Activated naive CD4-positive, alpha-beta T cell treated with anti-CD3 and anti-CD28 coated beads, Interleukin-2, amount 10 ng/mL, durations not matched to agents 7 days and 5 days (primary cell): ENCODE measurements around the gene BCL7C.

Experiments
- CTCF ChIA-PET: fragments of 350-600 bp; sonication (Branson Sonifier 250); formaldehyde crosslinking; loops from one replicate; lab custom pipeline; 2021; ENCODE audit warnings: antibody characterized with exemption; lab: Charles Lee
- DNase-seq: peaks from one replicate; pipeline ENCODE4 v3.0.0-alpha.2; 2020
- H3K27ac Mint-ChIP-seq: one replicate; pipeline ENCODE4 v1.8.0; 2021; ENCODE audit warnings: mild to moderate bottlenecking, moderate library complexity, mixed read lengths
- H3K27me3 Mint-ChIP-seq: one replicate; pipeline ENCODE4 v1.8.0; 2021; ENCODE audit warnings: mild to moderate bottlenecking, mixed read lengths
- H3K36me3 Mint-ChIP-seq: one replicate; pipeline ENCODE4 v1.8.0; 2021; ENCODE audit warnings: mixed read lengths
- H3K4me1 Mint-ChIP-seq: one replicate; pipeline ENCODE4 v1.8.0; 2021; ENCODE audit warnings: mixed read lengths
- H3K4me3 Mint-ChIP-seq: one replicate; pipeline ENCODE4 v1.8.0; 2021; ENCODE audit warnings: mild to moderate bottlenecking, moderate library complexity, mixed read lengths
- H3K9me3 Mint-ChIP-seq: one replicate; pipeline ENCODE4 v1.8.0; 2021; ENCODE audit warnings: mixed read lengths

Gene BCL7C

GRCh38 chr16:30853758-30854157, 40.1 kb downstream of the BCL7C start:
- CTCF ChIA-PET, result interaction anchor here (1.2 to 3.3 kb wide), 4 partner anchors 9 to 69 kb away, joined by 3 to 19 read pairs (median 4); no protein-coding TSS in a partner anchor
- DNase-seq, result no peak
- no peak overlapping the region for H3K4me3 Mint-ChIP-seq
- no peaks in the 10 kb centered on the region for H3K27me3 Mint-ChIP-seq
- no peaks in the 10 kb centered on the region for H3K9me3 Mint-ChIP-seq
- no peaks in the 10 kb centered on the region for H3K4me1 Mint-ChIP-seq
- H3K36me3 Mint-ChIP-seq, result no peaks in the 10 kb centered on the region
- no peak overlapping the region for H3K27ac Mint-ChIP-seq

GRCh38 chr16:30850246-30850645, 43.6 kb downstream of the BCL7C start:
- peaks cover 4% of the 10 kb centered on the region for H3K4me1 Mint-ChIP-seq
- H3K27me3 Mint-ChIP-seq, result no peaks in the 10 kb centered on the region
- CTCF ChIA-PET, result no interaction called here
- DNase-seq, result no peak
- no peak overlapping the region for H3K4me3 Mint-ChIP-seq
- no peak overlapping the region for H3K27ac Mint-ChIP-seq
- H3K9me3 Mint-ChIP-seq, result no peaks in the 10 kb centered on the region
- no peaks in the 10 kb centered on the region for H3K36me3 Mint-ChIP-seq

DNA sequence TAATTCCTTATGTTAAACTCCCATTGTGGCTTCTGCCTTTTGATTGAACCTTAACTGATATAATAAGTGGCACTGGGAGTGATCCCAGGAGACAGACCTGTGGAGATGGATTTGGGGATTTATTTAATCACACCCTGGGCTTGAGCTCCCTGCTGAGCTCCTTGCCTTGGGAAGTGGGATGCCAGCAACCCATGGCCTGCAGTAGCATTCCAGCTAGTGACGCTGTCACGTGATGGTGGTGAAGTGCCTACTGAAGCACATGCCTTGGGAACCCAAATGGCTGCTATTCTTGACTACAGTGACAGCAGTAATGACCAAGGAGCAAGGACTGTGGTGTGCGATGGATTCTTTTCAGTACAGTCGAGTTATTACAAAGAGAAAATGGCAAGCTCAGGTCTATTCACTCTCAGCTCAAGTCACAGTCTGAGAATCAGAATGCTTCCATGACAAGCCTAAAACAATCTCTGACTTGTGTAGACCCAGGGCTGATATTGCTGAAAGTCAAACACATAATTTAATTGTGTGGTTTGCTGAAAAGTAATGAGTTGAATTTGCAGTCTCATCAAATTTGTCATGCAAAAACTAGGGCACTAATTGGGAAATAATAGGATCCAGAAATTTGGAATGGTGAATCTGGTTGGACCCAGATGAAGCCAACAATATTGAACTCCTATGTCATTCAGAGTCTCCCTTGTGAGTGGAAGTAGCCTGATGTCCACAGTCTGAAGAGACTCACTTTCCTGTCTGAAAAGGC, 47.1 kb downstream of the BCL7C start:
- H3K36me3 Mint-ChIP-seq, result no peaks in the 10 kb centered on the region
- H3K27me3 Mint-ChIP-seq, result peaks cover 6% of the 10 kb centered on the region
- no peak overlapping the region for H3K4me3 Mint-ChIP-seq
- no peaks in the 10 kb centered on the region for H3K9me3 Mint-ChIP-seq
- CTCF ChIA-PET, result interaction anchor here (2.7 to 5.1 kb wide), 4 partner anchors 7 to 95 kb away, joined by 19 to 88 read pairs (median 63); no protein-coding TSS in a partner anchor
- DNase-seq, result no peak
- H3K27ac Mint-ChIP-seq, result no peak overlapping the region
- peaks cover 12% of the 10 kb centered on the region for H3K4me1 Mint-ChIP-seq

DNA sequence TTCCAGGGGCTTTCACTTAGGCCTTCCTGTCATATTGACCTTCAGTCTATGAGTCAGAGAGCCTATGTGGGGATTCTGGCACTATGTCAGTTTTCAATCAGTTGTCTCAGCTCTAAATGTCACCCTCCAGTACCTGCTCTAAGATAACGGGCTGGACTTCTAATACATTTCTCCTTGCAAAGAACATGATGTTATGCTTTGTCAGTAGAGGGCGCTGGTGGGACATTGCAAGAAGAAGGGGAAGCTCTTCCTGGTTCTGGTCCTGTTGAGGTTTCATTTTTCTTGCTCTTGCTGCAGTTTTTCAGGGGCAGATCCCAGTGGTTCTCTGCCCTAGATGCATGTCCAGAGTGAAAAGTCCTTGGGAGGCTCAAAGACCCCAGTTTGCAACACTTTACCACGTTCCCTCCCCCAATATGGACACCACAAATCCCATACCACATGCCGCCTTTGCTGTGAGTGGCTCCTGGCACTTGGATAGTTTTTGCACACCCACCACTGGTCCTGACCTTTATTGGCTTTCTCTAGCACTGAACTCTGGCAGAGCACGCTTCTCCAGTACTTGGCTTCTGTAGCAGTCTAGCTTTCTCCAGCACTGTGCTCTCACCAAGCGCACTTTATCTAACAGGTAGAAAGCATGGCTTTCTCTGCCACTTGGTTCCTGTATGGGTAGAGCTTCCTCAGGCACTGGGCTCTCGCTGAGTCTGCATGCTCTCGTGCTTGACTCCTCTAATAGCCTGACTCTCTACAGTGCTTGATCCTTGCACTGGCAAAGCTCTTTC, 49.0 kb downstream of the BCL7C start:
- H3K36me3 Mint-ChIP-seq, result no peaks in the 10 kb centered on the region
- peak overlapping the region; percentile 20 for H3K27ac Mint-ChIP-seq
- H3K4me1 Mint-ChIP-seq, result peaks cover 12% of the 10 kb centered on the region
- peak; percentile 89 for DNase-seq
- CTCF ChIA-PET, result interaction anchor here (0.6 to 5.1 kb wide), 28 partner anchors 9 to 97 kb away, joined by 3 to 88 read pairs (median 7); partner anchors contain the start of genes CTF1 and PHKG2
- peaks cover 18% of the 10 kb centered on the region for H3K27me3 Mint-ChIP-seq
- no peaks in the 10 kb centered on the region for H3K9me3 Mint-ChIP-seq
- peak overlapping the region; percentile 4 for H3K4me3 Mint-ChIP-seq

DNA sequence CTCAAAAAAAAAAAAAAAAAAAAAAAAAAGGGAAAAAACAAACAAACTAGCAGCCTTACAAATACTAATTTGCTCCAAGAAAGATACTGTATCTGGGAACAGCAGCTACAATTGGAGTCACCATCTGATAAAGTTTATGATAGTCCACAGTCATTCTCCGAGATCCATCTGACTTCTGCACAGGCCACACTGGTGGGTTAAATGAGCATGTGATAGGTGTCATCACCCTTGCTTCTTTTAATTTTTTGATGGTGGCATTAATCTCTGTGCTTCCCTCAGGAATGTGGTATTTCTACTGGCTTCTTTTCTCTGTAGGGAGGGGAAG, 49.6 kb downstream of the BCL7C start:
- no peak overlapping the region for H3K4me3 Mint-ChIP-seq
- H3K9me3 Mint-ChIP-seq, result no peaks in the 10 kb centered on the region
- H3K4me1 Mint-ChIP-seq, result peaks cover 12% of the 10 kb centered on the region
- DNase-seq, result no peak
- H3K27ac Mint-ChIP-seq, result no peak overlapping the region
- CTCF ChIA-PET, result interaction anchor here (0.6 to 5.1 kb wide), 21 partner anchors 10 to 99 kb away, joined by 3 to 88 read pairs (median 9); partner anchors contain the start of gene CTF1
- H3K27me3 Mint-ChIP-seq, result peaks cover 18% of the 10 kb centered on the region
- no peaks in the 10 kb centered on the region for H3K36me3 Mint-ChIP-seq

GRCh38 chr16:30843501-30843900, 50.4 kb downstream of the BCL7C start:
- H3K4me1 Mint-ChIP-seq, result peaks cover 12% of the 10 kb centered on the region
- H3K27ac Mint-ChIP-seq, result no peak overlapping the region
- H3K9me3 Mint-ChIP-seq, result no peaks in the 10 kb centered on the region
- no peak overlapping the region for H3K4me3 Mint-ChIP-seq
- CTCF ChIA-PET, result interaction anchor here (2.5 to 5.1 kb wide), 6 partner anchors 13 to 98 kb away, joined by 10 to 88 read pairs (median 38); partner anchors contain the start of gene CTF1
- H3K36me3 Mint-ChIP-seq, result no peaks in the 10 kb centered on the region
- peaks cover 18% of the 10 kb centered on the region for H3K27me3 Mint-ChIP-seq
- DNase-seq, result no peak

DNA sequence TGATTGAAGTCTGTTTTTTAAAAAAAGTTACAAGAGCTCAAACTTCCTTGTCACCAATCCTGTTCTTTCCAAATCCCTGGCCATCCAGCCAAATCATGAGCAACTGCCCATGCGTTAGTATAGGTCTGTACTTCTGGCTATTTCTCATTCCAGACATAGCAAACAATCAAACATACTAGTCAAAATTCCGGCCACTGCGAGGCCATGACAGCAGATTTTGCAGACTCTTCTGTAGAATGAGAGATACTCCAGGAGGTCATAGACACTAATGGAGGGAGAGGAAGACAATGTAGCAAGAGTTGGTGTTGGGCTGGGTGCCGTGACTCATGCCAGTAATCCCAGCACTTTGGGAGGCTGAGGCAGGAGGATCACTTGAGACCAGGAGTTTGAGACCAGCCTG, 50.9 kb downstream of the BCL7C start:
- Mint-ChIP-seq H3K4me3 (no peak overlapping the region), H3K27me3 (peaks cover 18% of the 10 kb centered on the region), H3K27ac (no peak overlapping the region), H3K36me3 (no peaks in the 10 kb centered on the region), H3K9me3 (no peaks in the 10 kb centered on the region), H3K4me1 (peaks cover 12% of the 10 kb centered on the region)
- no peak for DNase-seq
- CTCF ChIA-PET, result interaction anchor here (4.0 to 5.1 kb wide), 4 partner anchors 58 to 99 kb away, joined by 20 to 88 read pairs (median 63); no protein-coding TSS in a partner anchor

GRCh38 chr16:30841332-30841731, 52.5 kb downstream of the BCL7C start:
- Mint-ChIP-seq H3K27me3 (peaks cover 18% of the 10 kb centered on the region), H3K4me1 (peaks cover 12% of the 10 kb centered on the region), H3K9me3 (no peaks in the 10 kb centered on the region), H3K4me3 (no peak overlapping the region), H3K27ac (no peak overlapping the region), H3K36me3 (no peaks in the 10 kb centered on the region)
- CTCF ChIA-PET, result no interaction called here
- no peak for DNase-seq

DNA sequence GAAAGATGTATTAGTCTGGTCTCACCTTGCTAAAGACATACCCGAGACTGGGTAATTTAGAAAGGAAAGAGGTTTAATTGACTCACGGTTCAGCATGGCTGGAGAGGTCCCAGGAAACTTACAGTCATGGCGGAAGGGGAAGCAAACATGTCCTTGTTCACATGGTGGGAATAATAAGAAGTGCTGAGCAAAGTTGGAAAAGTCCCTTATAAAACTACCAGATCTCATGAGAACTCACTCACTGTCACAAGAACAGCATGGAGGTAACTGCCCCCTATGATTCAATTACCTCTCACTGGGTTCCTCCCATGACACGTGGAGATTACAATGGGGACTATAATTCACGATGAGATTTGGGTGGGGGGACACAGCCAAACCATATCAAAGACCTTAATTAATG, 53.3 kb downstream of the BCL7C start:
- peaks cover 12% of the 10 kb centered on the region for H3K4me1 Mint-ChIP-seq
- no peaks in the 10 kb centered on the region for H3K9me3 Mint-ChIP-seq
- no peak overlapping the region for H3K4me3 Mint-ChIP-seq
- no peak for DNase-seq
- H3K27me3 Mint-ChIP-seq, result peaks cover 18% of the 10 kb centered on the region
- no peak overlapping the region for H3K27ac Mint-ChIP-seq
- CTCF ChIA-PET, result no interaction called here
- no peaks in the 10 kb centered on the region for H3K36me3 Mint-ChIP-seq

DNA sequence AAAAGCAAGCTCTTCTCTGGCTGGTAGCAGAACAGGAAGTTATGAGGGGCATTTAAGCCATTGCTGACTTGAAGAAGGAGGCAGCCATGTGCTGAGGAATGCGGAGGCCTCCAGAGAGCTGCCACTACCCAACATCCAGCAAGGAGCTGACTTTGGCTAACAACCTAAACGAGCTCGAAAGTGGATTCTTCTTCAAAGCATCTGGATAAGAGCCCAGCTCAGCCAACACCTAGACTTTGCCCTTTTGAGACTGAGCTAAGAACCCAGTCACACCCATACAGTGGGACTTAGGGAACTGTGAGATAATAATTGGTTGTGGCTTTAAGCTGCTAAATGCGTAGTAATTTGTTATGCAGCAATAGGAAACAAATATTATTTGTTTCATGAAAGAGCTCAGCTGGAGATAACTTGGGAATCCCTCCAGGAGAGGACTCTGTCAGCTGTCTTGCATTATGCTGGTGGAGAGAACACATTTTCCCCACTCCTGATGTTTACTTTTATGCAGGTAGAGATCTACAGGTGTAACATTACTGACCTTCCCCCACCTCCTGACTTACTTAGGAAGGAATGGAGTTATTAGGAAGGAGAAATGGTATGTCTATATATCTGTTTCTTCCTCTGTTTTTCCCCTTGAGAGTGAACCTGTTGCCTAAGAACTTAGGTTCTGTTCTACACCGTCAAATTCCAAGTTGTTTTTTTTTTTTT, 54.2 kb downstream of the BCL7C start:
- no peak overlapping the region for H3K4me3 Mint-ChIP-seq
- no peaks in the 10 kb centered on the region for H3K9me3 Mint-ChIP-seq
- peaks cover 2% of the 10 kb centered on the region for H3K4me1 Mint-ChIP-seq
- CTCF ChIA-PET, result interaction anchor here (0.8 to 1.4 kb wide), 3 partner anchors 13 to 68 kb away, joined by 3 read pairs; no protein-coding TSS in a partner anchor
- H3K36me3 Mint-ChIP-seq, result no peaks in the 10 kb centered on the region
- peaks cover 18% of the 10 kb centered on the region for H3K27me3 Mint-ChIP-seq
- no peak overlapping the region for H3K27ac Mint-ChIP-seq
- DNase-seq, result no peak

DNA sequence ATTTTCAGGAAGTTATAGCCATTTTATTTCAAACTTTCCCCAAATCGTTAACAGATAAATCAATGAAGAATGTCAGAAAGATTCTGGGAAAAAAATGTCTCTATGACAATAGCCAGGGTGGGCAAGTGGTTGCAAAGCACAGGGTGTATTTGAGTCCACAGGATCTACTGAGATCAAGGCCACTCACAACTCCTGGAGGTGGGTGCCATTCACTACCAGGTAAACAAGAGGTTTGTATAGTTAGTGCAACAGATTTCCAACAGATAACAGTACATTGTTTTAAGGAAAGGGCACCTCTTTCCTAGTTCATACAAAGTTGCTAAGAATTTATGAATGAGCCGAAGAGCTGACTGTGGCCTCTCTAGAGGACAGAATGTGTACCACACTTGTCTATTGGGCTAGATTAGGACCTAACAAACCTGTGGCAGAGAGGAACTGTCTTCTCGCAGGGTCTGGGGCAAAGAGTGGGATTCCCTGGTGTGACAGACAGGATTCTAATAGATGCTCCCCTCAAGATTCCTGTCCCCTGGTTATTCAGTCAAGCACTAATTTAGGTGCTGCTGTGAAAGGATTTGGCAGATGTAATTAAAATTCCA, 54.9 kb downstream of the BCL7C start:
- no peak for DNase-seq
- Mint-ChIP-seq H3K36me3 (no peaks in the 10 kb centered on the region), H3K27me3 (peaks cover 18% of the 10 kb centered on the region), H3K27ac (no peak overlapping the region), H3K4me3 (no peak overlapping the region), H3K4me1 (no peaks in the 10 kb centered on the region), H3K9me3 (no peaks in the 10 kb centered on the region)
- CTCF ChIA-PET, result interaction anchor here (0.8 to 1.4 kb wide), 4 partner anchors 13 to 79 kb away, joined by 3 read pairs; no protein-coding TSS in a partner anchor

DNA sequence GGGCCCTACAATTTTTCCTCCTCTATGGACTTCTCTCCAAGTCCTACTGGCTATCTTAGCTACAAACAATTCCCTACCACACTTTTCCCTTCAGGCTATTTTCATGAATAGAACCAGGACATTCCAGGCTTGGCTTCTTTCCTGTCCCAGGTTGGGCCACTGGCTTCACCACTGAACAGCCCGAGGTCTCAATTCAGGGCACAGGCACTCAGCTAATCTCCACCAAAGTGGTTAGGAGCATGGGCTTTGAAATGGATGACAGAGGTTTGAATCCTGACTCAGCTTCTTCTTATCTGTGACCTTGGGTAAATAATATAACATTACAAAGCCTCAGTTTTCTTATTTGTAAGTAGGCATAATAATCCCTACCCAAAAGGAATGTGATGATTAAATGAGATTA, 56.0 kb downstream of the BCL7C start:
- no peaks in the 10 kb centered on the region for H3K9me3 Mint-ChIP-seq
- no peak for DNase-seq
- H3K36me3 Mint-ChIP-seq, result no peaks in the 10 kb centered on the region
- H3K4me3 Mint-ChIP-seq, result no peak overlapping the region
- H3K27me3 Mint-ChIP-seq, result peaks cover 12% of the 10 kb centered on the region
- H3K4me1 Mint-ChIP-seq, result no peaks in the 10 kb centered on the region
- CTCF ChIA-PET, result interaction anchor here (0.7 to 1.1 kb wide), 2 partner anchors 68 to 80 kb away, joined by 3 read pairs; no protein-coding TSS in a partner anchor
- H3K27ac Mint-ChIP-seq, result no peak overlapping the region
